Measurements from ENCODE around the gene TAPBP.
A peak's percentile ranks its signal among the peaks of the same experiment; 100 is the strongest.

TAPBP gene

DNA sequence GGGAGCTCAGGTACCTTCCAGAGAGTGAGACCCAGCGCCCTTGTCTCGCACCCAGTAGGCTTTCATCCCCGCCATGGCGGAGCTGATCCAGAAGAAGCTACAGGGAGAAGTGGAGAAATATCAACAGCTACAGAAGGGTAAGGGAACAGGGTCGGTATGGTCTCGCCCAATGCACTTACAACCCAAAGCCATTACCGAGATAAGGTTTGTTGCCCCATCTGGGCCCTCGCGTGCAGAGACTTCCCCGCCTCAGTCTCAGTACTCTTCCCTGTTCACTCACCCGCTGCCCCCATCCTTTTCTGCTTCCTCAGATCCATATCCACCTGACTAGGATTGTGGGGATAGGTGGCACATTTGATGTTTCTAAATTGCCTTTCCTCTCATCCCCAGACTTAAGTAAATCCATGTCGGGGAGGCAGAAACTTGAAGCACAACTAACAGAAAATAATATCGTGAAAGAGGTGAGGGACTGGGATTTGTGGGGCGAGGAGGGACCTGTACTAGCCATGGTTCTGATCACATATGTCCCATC, 24.0 kb downstream of the TAPBP start:
- H4K20me1 ChIP-seq (ENCODE audit: insufficient read depth, low read length) = no peaks in the 10 kb centered on the region
- H3K4me2 ChIP-seq (ENCODE audit: insufficient read depth, low read length) = peak overlapping the region; percentile 91
- H3K79me2 ChIP-seq (ENCODE audit: insufficient read depth, low read length) = peaks cover 43% of the 10 kb centered on the region
- no peaks in the 10 kb centered on the region for H3K9me3 ChIP-seq (ENCODE audit: insufficient read depth, low read length, severe bottlenecking)
- H3K4me3 ChIP-seq (ENCODE audit: low read depth in 1 of 2, low read length in 2 of 2) = peak overlapping the region; percentile 75 to 92
- ATAC-seq (ENCODE audit: insufficient read depth, low read depth) = no peak; the same call in 2 of the 3 replicates
- TF ChIP-seq, protein P1, sequence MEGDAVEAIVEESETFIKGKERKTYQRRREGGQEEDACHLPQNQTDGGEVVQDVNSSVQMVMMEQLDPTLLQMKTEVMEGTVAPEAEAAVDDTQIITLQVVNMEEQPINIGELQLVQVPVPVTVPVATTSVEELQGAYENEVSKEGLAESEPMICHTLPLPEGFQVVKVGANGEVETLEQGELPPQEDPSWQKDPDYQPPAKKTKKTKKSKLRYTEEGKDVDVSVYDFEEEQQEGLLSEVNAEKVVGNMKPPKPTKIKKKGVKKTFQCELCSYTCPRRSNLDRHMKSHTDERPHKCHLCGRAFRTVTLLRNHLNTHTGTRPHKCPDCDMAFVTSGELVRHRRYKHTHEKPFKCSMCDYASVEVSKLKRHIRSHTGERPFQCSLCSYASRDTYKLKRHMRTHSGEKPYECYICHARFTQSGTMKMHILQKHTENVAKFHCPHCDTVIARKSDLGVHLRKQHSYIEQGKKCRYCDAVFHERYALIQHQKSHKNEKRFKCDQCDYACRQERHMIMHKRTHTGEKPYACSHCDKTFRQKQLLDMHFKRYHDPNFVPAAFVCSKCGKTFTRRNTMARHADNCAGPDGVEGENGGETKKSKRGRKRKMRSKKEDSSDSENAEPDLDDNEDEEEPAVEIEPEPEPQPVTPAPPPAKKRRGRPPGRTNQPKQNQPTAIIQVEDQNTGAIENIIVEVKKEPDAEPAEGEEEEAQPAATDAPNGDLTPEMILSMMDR (IDR thresholded peaks at IDR 0.05; ENCODE audit: borderline replicate concordance, extremely low read depth, low read length, poor library complexity, severe bottlenecking) = no peak
- no peak for TF ChIP-seq EZH2 (IDR thresholded peaks at IDR 0.05; ENCODE audit: borderline replicate concordance, low read depth, low read length, severe bottlenecking)
- H3K27me3 ChIP-seq (ENCODE audit: insufficient read depth, low read length, poor library complexity) = no peaks in the 10 kb centered on the region
- peaks cover 35% of the 10 kb centered on the region for H3K4me1 ChIP-seq (ENCODE audit: insufficient read depth, low read length)
- H2AFZ ChIP-seq (ENCODE audit: low read depth, low read length) = peak overlapping the region; percentile 91
- no peak for DNase-seq
- H3K9ac ChIP-seq (ENCODE audit: low read depth, low read length) = peak overlapping the region; percentile 72
- H3K36me3 ChIP-seq (ENCODE audit: insufficient read depth, low read length) = peaks cover 62% of the 10 kb centered on the region
- H3K27ac ChIP-seq (ENCODE audit: low read length) = peak overlapping the region; percentile 88

- DNase-seq = peak; percentile 89
- Histone ChIP-seq H3K9ac (ENCODE audit: low read depth, low read length) (peak within 1 kb of the TSS; percentile 72), H3K27ac (ENCODE audit: low read length) (peak within 1 kb of the TSS; percentile 88), H3K36me3 (ENCODE audit: insufficient read depth, low read length) (peaks cover 68% of the 10 kb centered on the region), H3K9me3 (ENCODE audit: insufficient read depth, low read length, severe bottlenecking) (no peaks in the 10 kb centered on the region), H4K20me1 (ENCODE audit: insufficient read depth, low read length) (no peaks in the 10 kb centered on the region), H3K27me3 (ENCODE audit: insufficient read depth, low read length, poor library complexity) (no peaks in the 10 kb centered on the region), H3K79me2 (ENCODE audit: insufficient read depth, low read length) (peaks cover 43% of the 10 kb centered on the region), H3K4me1 (ENCODE audit: insufficient read depth, low read length) (peaks cover 35% of the 10 kb centered on the region), H2AFZ (ENCODE audit: low read depth, low read length) (peak within 1 kb of the TSS; percentile 91), H3K4me3 (ENCODE audit: low read depth in 1 of 2, low read length in 2 of 2) (peak within 1 kb of the TSS; percentile 75 to 92), H3K4me2 (ENCODE audit: insufficient read depth, low read length) (peak within 1 kb of the TSS; percentile 91)
- TF ChIP-seq EZH2 (IDR thresholded peaks at IDR 0.05; ENCODE audit: borderline replicate concordance, low read depth, low read length, severe bottlenecking) = no peak
- TF ChIP-seq, protein P1 (IDR thresholded peaks at IDR 0.05; ENCODE audit: borderline replicate concordance, extremely low read depth, low read length, poor library complexity, severe bottlenecking) = no peak
- peak; percentile 96 for ATAC-seq (ENCODE audit: insufficient read depth, low read depth)
These were observed 24.7 kb downstream of the TAPBP start, which contains the start of the genes PFDN6 and WDR46 for GRCh38 chr6:33288921-33289783. Gene PFDN6 (plus strand): TSS chr6:33289601. CDS start chr6:33289857, 256 bp downstream. Gene WDR46 (minus strand): TSS chr6:33289239. CDS start chr6:33289170, 69 bp downstream.

GRCh38 chr6:33288141-33288920, 25.5 kb downstream of the TAPBP start:
- H3K36me3 ChIP-seq (ENCODE audit: insufficient read depth, low read length) = peaks cover 67% of the 10 kb centered on the region
- ATAC-seq (ENCODE audit: insufficient read depth, low read depth) = no peak
- H3K4me2 ChIP-seq (ENCODE audit: insufficient read depth, low read length) = peak overlapping the region; percentile 91
- H3K27me3 ChIP-seq (ENCODE audit: insufficient read depth, low read length, poor library complexity) = no peaks in the 10 kb centered on the region
- no peak for DNase-seq
- peaks cover 35% of the 10 kb centered on the region for H3K4me1 ChIP-seq (ENCODE audit: insufficient read depth, low read length)
- H3K27ac ChIP-seq (ENCODE audit: low read length) = peak overlapping the region; percentile 88
- TF ChIP-seq EZH2 (IDR thresholded peaks at IDR 0.05; ENCODE audit: borderline replicate concordance, low read depth, low read length, severe bottlenecking) = no peak
- TF ChIP-seq, protein P1 (IDR thresholded peaks at IDR 0.05; ENCODE audit: borderline replicate concordance, extremely low read depth, low read length, poor library complexity, severe bottlenecking) = no peak
- H3K79me2 ChIP-seq (ENCODE audit: insufficient read depth, low read length) = peaks cover 43% of the 10 kb centered on the region
- H2AFZ ChIP-seq (ENCODE audit: low read depth, low read length) = peak overlapping the region; percentile 91
- peak overlapping the region; percentile 75 to 92; a peak in 3 of 4 replicates for H3K4me3 ChIP-seq (ENCODE audit: low read depth in 1 of 2, low read length in 2 of 2)
- H3K9me3 ChIP-seq (ENCODE audit: insufficient read depth, low read length, severe bottlenecking) = no peaks in the 10 kb centered on the region
- peak overlapping the region; percentile 72 for H3K9ac ChIP-seq (ENCODE audit: low read depth, low read length)
- no peaks in the 10 kb centered on the region for H4K20me1 ChIP-seq (ENCODE audit: insufficient read depth, low read length)
